GM18526 (cell line): ENCODE results near the gene DIDO1.

Experiments
- POLR2A ChIP-seq: IDR thresholded peaks from 3 replicates; pipeline ENCODE4 v1.6.1; 2011; ENCODE audit not compliant: insufficient read length; ENCODE audit errors: extremely low read depth

Gene DIDO1

DNA sequence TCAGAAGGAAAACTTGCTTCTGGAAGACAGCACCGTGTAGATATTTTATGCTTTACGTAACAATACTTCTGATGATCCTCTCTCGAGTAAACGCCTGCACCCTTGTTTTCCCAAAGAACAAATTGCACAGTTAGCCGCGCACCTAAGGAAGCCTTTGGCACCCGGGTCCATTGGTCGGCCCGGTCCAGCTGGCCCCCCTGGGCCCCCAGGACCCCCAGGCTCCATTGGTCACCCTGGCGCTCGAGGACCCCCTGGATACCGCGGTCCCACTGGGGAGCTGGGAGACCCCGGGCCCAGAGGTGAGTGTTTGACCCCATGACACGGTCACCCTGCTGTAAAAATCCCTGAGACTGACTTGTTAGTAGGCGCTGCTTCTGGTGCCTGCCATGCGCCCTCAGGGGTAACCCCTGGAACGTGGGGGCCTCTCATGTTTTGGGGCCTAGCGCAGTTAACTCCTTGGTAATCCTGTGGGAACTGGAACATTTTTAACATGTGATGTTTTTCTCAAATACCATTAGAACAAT is 89.3 kb downstream of the DIDO1 start:
- TF ChIP-seq POLR2A, result no peak

DNA sequence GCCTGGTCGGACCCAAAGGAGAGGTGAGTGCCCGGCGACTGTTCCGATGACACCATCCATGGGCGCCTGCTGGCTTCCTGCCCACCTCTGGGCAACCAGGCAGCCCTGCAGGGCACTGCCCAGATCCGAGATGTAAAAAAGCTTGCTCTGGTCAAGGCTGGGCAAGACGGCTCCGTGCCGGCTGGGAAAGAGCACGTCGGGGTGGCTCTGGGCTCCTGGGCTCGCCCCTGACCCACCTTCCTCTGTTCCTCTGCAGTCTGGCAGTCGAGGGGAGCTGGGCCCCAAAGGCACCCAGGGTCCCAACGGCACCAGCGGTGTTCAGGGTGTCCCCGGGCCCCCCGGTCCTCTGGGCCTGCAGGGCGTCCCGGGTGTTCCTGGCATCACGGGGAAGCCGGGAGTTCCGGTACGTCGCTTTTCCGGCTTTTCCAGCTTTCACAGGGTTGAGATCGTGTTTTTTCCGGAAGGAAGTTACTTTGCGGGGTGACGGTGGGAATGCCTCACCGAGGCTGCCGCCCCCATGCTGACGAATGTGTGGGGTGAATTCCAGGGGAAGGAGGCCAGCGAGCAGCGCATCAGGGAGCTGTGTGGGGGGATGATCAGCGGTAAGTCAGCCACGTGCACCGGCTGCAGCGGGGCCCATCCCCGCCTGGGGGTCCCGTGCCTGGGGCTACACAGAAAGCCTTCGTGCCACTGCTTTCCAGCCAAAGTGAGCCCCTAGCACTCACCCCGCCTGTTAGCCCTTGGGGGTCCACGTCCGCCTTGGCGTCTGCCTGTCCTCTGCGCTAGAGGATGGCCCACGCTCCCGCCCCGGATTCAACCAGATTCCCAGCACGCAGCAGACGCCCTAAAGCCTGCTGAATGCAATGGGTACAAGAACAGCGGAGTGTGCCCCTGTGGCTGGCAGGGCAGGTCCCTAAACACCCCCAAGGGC is 90.1 kb downstream of the DIDO1 start:
- no peak for TF ChIP-seq POLR2A

DNA sequence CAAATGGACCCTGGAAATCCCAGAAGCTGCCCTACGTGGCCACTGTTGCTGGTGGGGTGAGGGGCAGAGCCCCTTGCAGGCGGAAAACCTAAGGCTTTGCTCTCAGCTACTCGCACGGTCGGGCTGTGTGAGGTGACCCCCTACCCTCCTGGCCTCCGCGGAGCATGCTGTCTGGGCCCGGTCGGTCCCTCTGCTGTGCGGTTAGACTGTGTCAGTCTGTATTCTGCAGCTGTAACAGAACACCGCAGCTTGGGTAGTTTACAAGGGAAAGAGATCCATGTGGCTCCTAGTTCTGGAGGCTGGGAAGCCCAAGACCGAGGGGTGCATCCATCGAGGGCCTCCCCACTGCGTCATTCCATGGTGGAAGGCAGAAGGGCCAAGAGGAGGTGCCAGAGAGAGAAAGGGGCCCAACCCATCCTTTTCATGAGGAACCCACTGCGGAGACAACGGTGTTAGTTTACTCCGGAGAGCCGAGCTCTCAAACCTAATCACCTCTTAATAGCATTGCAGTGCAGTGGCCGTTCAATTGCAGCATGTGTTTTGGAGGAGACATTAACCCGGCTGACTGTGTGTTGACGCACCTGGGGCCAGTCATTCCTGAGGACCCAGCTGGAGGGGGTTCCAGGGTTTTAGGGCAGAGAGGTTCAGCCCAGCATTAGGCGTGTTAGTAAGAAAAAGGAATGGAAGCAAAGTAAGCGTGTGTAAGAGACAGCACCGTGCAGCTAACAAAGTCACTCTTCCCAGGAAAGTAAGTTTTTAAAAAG is 91.2 kb downstream of the DIDO1 start:
- TF ChIP-seq POLR2A, result no peak

DNA sequence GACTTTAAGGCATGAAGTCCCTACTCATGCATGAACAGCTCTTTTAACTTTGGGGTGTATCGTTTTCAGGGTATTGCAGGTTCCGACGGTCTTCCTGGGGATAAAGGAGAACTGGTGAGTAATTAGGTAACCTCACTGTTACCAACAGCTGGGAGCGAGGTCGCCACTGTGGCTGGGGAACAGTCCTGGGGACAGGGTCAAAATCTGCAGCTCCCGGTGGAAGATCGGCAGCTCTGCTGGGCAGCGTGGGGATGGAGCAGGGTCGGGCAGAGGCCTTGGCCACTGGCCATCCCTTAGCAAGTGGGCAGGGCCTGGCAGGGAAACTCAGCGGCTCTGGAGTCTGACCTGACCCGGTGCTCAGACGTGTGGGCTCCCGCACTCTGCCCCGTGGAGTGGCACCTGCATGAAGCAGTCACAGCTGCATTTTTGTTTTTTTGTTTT is 93.3 kb downstream of the DIDO1 start:
- no peak for TF ChIP-seq POLR2A

DNA sequence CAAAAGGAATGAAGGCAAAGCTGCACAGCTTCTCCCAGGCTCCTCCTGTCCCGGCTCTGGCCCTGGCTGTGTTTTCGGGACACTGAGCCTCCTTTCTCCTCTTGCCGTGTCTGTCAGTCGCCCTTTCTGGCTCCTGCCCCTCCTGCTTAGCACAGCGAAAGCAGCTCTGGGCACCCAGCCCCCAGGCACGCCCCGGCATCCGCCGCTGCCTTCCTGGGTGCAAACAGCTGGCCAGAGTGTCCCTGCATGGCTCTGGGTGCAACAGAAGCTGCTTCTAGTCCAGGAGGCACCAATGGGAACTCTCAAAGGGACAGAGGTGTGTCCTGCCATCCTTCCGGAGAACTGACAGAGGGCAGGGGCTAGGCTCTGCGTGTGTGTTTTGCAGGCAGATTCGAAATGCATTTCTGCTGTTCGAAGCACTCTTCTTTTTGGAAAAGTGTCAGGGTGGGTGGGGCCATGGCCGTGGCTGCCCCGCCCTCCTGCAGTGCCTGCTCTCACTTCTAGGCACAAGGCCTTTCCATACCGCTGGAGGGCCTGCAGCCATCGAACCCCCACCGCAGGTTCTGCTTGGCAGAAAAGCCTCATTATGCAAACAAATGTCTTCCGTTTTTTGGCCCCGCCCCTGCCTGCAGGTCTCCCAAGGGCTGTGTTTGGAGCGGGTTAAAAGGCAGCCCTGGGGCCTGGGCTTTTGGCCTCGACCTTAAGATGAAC is 93.9 kb downstream of the DIDO1 start:
- no peak for TF ChIP-seq POLR2A

- no peak for TF ChIP-seq POLR2A
Measured at GRCh38 chr20:62831854-62832211, 94.5 kb downstream of the DIDO1 start.

DNA sequence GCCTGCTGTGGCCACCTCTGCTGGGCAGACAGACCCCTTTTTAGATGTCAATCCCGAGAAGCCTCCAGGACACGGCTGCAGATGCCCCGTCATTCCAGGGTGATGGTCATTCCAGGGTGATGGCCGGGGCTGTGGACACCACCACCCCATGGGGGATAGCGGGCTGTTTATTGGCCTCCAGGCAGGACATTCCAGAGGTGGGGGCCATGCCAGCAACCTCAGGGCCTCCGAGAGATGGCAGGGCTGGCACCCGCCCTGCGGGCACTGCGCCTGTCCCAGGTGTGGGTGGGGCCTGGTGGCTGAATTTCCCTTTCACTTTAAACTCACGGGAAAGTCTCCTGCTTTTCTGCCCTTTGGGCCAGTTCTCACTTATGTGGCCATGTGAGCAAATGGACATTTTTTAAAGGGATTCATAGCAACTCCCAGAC is 94.9 kb downstream of the DIDO1 start:
- TF ChIP-seq POLR2A, result no peak

DNA sequence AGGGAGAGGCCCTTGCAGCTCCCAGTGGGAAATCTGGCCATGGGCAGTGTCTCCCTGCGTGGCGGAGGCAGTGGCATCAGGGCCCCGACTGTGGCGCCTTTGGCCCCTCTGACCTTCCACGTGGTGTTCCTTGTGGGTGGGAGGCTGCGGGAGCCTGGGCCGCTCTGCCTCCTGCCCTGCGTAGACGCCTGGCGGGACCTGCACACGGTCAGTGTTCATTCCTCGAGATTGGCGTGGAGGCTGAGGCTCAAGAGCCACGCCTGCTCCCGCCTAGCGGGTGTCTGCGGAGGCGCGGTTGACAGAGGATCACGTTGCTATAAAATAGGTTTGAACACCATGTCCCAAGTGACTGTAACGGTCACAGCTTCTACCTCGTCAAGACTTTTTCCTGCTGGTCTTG is 95.5 kb downstream of the DIDO1 start:
- TF ChIP-seq POLR2A, result no peak

- TF ChIP-seq POLR2A, result no peak
Measured at GRCh38 chr20:62830251-62830650, 96.1 kb downstream of the DIDO1 start.

DNA sequence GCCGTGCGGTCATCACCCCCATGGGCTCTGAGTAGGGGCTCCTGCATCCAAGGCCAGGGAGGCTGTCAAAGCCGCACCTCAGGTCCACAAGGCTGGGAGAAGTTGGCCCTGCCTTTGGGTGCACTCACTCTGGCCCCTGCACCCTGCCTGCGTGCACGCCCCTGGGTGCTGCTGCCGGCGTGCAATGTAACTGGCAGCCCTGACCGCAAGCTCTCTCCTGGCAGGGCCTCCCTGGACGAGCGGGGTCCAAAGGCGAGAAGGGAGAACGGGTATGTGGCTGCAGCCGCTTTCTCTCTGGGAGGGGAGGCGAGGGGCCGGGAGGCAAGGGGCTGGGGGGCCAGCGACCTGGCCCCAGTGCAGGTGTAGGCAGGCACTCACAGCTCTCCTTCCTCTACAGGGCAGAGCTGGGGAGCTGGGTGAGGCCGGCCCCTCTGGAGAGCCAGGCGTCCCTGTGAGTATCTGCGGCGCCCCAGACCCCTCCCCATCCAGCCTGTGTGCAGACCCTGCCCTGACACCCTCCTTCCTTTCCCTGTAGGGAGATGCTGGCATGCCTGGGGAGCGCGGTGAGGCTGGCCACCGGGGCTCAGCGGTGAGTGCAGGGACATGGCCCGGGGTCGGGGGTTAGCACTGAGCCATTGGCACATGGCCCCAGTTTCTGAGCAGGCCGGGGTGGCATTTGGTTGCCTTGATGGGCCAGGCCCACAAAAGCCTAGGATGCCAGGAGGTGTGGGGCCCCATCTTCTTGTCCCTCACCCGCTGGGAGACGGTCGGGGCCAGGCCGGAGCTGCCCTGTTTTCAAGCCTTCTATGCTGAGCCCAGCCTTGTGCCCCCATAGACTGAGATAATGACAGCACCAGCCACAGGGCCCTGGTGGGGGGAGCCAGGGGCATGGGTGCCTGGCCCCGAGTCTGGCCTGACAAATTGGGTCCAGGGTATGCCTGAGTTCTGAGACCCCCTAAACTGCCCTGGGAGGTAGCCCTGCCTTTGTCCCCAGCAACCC is 96.8 kb downstream of the DIDO1 start:
- TF ChIP-seq POLR2A, result no peak

- no peak for TF ChIP-seq POLR2A
Measured at GRCh38 chr20:62828511-62829230, 97.6 kb downstream of the DIDO1 start.

DNA sequence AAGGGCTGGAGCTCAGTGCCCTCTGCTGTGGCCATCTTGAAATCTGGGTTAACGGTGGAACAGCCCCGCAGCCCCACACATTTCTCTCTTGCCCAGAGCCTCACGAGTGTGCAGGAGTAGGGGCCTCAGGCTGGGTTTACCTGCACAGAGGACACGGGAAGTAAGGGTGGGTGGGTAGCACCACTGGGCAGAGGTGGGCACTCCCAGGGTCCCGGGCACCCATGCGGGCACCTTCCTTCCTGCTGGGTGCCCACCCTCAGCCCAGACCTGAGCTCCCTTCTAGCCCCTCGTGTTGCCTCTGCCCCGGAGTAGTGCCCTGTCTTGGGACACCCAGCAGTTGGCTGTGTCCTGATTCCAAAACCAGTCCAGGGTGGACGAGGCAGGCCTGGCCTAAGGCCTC is 98.3 kb downstream of the DIDO1 start:
- no peak for TF ChIP-seq POLR2A
